ENCODE measurements around the gene IGSF21. TPM values are rescaled to one million over a fixed set of nuclear protein-coding genes. Genes with fewer than 3 reads are reported as not detected.

IGSF21 gene
- total and polyA plus RNA-seq, 11 donors: 0.54 to 2.2 (median 0.94) TPM; not detected in 1

DNA sequence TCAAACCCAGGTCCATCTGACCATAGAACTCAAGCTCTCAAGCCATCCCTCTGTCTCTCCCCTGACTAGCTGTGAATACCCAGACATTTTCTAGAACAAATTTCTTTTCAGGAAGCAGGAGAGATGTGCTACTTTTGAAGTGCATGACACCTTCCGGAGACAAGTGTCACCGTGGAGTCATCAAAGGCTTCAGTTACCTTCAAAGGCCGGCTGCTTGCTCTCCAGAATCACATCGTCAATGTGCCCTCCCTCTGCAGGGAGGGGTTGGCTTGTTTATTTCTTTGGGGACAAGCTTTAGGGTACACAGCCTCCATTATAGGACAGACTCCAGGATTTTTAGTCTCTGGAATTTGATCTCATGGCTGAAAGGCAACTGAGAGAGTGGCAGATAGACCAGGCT lies 37.7 kb upstream of the IGSF21 start:
- intact Hi-C loops (cut with DNase I): no loop called here
- Histone ChIP-seq H3K9me3 (no peaks in the 10 kb centered on the region), H3K36me3 (no peaks in the 10 kb centered on the region), H3K27me3 (peaks cover 0 to 33% (median 3%) of the 10 kb centered on the region in 9 donors), H3K4me3 (no peak overlapping the region), H3K4me1 (no peaks in the 10 kb centered on the region), H3K27ac (no peak overlapping the region)
- 51 to 66% (median 63%) methylated on average over 4 of the region's 4 CpGs for WGBS, 4 donors
- ATAC-seq: no peak
- no peak for DNase-seq
- TF ChIP-seq, protein P1, sequence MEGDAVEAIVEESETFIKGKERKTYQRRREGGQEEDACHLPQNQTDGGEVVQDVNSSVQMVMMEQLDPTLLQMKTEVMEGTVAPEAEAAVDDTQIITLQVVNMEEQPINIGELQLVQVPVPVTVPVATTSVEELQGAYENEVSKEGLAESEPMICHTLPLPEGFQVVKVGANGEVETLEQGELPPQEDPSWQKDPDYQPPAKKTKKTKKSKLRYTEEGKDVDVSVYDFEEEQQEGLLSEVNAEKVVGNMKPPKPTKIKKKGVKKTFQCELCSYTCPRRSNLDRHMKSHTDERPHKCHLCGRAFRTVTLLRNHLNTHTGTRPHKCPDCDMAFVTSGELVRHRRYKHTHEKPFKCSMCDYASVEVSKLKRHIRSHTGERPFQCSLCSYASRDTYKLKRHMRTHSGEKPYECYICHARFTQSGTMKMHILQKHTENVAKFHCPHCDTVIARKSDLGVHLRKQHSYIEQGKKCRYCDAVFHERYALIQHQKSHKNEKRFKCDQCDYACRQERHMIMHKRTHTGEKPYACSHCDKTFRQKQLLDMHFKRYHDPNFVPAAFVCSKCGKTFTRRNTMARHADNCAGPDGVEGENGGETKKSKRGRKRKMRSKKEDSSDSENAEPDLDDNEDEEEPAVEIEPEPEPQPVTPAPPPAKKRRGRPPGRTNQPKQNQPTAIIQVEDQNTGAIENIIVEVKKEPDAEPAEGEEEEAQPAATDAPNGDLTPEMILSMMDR (IDR thresholded peaks at IDR 0.05): no peak
- TF ChIP-seq POLR2A (IDR thresholded peaks at IDR 0.05): no peak

DNA sequence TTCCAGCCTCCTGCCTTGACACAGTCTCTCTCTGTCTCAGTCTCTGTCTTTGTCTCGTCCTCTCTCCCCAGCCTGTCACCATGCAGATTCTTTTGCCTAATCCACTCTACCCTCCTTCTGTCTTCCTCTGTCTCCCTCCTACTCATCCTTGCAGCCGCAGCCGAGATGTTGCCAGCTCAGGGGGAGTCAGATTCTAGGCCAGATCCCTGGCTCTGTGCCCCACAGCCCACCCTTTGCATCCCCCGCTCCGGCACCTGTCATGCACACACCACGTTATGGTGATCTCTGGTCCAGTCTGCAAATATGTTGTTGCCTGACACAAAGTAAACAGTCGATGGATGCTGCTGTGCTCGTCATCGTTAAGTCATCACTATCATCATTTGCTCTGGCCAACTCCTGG lies 35.5 kb upstream of the IGSF21 start:
- ATAC-seq (no peak), DNase-seq (no peak)
- no peaks in the 10 kb centered on the region for H3K36me3 ChIP-seq
- no peak overlapping the region for H3K27ac ChIP-seq
- no peaks in the 10 kb centered on the region for H3K9me3 ChIP-seq
- no peak overlapping the region for H3K4me3 ChIP-seq
- no peak for TF ChIP-seq POLR2A (IDR thresholded peaks at IDR 0.05)
- TF ChIP-seq, protein P1 (IDR thresholded peaks at IDR 0.05): no peak
- H3K27me3 ChIP-seq: peaks cover 0 to 15% (median 0%) of the 10 kb centered on the region in 9 donors
- no peaks in the 10 kb centered on the region for H3K4me1 ChIP-seq
- intact Hi-C loops (cut with DNase I): no loop called here
- WGBS, 4 donors: 68 to 81% (median 73%) methylated on average over 9 of the region's 9 CpGs

DNA sequence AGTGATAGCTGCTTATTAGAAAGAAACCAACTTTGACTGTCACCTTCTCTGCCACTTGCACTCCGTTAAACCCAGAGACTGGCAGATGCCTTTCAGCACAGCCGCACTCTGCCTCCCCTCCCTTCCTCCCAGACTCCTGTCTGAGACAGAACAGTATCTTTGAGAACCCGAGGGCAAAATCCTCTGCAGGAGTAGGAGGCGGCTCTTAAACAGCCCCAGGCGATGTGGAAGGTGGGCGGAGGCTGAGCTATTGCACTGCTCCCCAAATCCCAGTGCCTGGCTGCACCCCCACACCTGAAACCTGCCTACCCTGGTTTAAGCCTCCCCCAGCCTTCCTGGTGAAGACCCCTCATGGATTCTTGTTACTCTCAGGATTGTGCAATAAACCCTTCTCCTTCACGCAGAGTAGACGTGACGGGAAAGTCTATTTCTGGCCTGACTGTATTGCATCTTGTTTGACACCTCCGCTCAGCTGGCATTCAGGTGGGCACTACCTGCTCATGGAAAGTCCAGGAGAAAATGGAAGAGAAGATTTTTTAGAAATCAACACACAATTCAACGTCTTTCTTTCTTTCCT lies 34.4 kb upstream of the IGSF21 start:
- 63 to 68% (median 67%) methylated on average over 11 of the region's 11 CpGs for WGBS, 4 donors
- intact Hi-C loops (cut with DNase I): no loop called here
- no peak overlapping the region for H3K27ac ChIP-seq

DNA sequence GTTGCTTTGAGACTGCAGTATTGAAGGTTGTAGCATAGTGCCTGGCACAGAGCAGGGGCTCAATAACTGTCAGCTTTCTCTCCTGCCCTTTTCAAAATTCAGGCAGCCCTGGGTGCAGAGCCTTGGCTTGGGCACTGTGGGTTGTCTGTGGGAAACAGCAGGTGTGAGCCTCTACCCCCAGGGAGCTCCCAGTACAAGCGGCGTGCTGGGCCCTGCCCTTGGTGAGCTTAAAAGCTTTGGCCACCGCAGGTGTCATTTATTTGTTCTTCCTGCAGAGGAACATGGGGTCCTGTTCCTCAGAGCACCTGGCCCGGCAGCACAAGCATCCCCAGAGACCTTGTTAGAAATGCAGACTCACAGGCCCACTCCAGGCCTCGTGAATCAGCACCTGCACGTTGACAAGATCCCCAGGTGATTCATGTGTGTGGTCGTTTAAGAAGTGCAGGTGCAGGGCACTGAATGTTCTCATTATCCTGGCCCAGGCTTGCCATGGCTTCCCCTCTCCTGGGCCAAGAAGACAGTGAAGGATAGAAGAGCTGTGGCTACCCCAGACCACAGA lies 29.9 kb upstream of the IGSF21 start:
- Histone ChIP-seq H3K27ac (no peak overlapping the region), H3K4me1 (no peaks in the 10 kb centered on the region), H3K36me3 (no peaks in the 10 kb centered on the region), H3K27me3 (peaks cover 0 to 21% (median 0%) of the 10 kb centered on the region in 9 donors), H3K9me3 (no peaks in the 10 kb centered on the region), H3K4me3 (no peak overlapping the region)
- WGBS, 4 donors: 55 to 63% (median 60%) methylated on average over 7 of the region's 7 CpGs
- intact Hi-C loops (cut with DNase I): no loop called here
- TF ChIP-seq, protein P1 (IDR thresholded peaks at IDR 0.05): no peak
- TF ChIP-seq POLR2A (IDR thresholded peaks at IDR 0.05): no peak
- ATAC-seq: no peak
- no peak for DNase-seq

More for the DNA sequence above, 34.4 kb upstream of the IGSF21 start:
- ATAC-seq: no peak
- H3K27me3 ChIP-seq: peaks cover 0 to 16% (median 0%) of the 10 kb centered on the region in 9 donors
- no peak overlapping the region for H3K4me3 ChIP-seq
- no peak for DNase-seq
- H3K36me3 ChIP-seq: no peaks in the 10 kb centered on the region
- TF ChIP-seq POLR2A (IDR thresholded peaks at IDR 0.05): no peak
- TF ChIP-seq, protein P1 (IDR thresholded peaks at IDR 0.05): no peak
- H3K9me3 ChIP-seq: no peaks in the 10 kb centered on the region
- no peaks in the 10 kb centered on the region for H3K4me1 ChIP-seq
